Stimulated activated naive CD8-positive, alpha-beta T cell treated with anti-CD3 and anti-CD28 coated beads, Interleukin-15, Interleukin-2, amounts not matched to agents 100 U/mL and 50 U/mL, for 24 hours (primary cell): ENCODE data around the gene FANCD2.
A peak's percentile ranks its signal among the peaks of the same experiment; 100 is the strongest.
"Not testable (repeated sequence)": the region's sequence is repeated elsewhere in the genome, so short reads cannot be mapped to it uniquely, and the experiment has no call there.

ENCODE experiments used
- ATAC-seq: fragments of 150-1000 bp; cut with Tn5 transposase; one replicate; pipeline ENCODE4 v1.10.0; 2021
- DNase-seq: peaks from one replicate; pipeline ENCODE4 v3.0.0; 2021

Gene FANCD2

GRCh38 chr3:10108091-10108490 is 81.9 kb downstream of the FANCD2 start, which contains the start of gene FANCD2OS:
Gene FANCD2OS, minus strand, starts transcription at chr3:10108255. Its CDS starts 3,481 bp downstream, at chr3:10104774.
- DNase-seq (no peak), ATAC-seq (no peak)

DNA sequence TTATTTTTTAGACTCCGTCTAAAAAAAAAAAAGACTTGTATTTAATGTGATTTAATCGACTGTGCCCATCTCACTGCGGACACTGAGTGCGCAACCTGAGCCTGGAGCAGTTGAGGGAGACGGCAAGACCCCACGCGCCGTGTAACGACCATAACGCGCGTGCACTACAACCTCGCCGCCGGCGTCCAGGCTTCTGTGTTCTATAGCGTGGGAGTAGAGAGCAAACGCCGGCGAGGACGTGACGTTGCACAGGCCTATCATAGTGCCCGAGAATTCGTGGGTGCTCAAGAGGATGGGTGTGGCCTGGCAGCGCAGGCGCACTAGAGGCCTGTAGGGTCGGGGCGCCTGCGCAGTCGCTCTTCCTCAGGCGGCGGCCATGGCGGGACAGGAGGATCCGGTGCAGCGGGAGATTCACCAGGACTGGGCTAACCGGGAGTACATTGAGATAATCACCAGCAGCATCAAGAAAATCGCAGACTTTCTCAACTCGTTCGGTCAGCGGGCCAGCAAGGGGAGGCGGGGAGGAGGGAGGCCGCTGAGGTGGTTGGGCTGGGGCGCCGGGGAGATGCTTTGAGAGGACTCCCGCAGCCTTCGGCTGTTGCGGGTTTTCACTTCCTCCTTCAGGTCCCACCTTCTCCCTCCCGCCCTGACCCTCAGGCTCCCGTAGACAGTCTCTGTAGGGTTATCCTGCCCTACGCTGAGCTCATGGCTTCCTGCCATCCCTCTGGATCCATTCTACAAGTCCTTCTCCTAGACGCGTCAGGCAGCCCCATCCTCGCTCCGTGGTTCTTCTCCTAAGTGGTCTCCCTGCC is 89.3 kb downstream of the FANCD2 start, which contains the start of gene BRK1:
TSS of gene BRK1 (plus strand) at position 350 of the 812 bp plus-strand sequence. CDS start at position 377, 27 bp downstream.
- DNase-seq (peak; percentile 94), ATAC-seq (peak; percentile 99)

GRCh38 chr3:10116138-10116460 is 89.9 kb downstream of the FANCD2 start:
- ATAC-seq, result no peak
- DNase-seq, result no peak

DNA sequence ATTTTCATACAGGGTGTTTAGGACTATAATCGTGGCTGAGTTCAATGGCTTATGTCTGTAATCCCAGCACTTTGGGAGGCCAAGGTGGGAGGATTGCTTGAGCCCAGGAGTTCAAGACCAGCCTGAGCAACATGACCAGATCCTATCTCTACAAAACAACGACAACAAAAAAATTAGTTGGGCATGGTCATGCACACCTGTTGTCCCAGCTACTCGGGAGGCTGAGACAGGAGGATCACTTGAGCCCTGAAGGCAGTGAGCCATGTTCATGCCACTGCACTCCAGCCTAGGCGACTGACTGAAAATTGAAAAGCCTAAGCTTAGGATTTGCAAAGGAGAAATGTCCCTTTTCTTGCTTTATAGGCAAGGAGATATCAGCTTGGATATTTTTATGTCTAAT is 90.7 kb downstream of the FANCD2 start:
- DNase-seq (no peak), ATAC-seq (no peak)

DNA sequence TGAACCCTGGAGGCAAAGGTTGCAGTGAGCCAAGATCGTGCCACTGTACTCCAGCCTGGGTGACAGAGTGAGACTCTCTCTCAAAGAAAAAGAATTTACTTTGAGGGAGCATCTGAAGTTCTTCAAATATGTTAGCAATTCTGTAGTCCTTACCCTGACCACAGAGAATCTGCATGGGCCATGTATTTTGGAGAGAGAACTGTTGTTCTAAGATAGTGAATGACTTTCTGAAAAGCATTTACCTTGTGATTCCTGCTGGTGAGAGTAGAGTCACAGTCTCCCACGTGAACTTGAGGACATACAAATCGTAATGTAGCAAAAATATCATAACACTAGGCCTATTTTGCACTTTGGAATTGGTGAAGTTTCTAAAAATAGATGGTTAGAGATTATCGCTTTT is 93.1 kb downstream of the FANCD2 start:
- DNase-seq, result no peak
- no peak for ATAC-seq

DNA sequence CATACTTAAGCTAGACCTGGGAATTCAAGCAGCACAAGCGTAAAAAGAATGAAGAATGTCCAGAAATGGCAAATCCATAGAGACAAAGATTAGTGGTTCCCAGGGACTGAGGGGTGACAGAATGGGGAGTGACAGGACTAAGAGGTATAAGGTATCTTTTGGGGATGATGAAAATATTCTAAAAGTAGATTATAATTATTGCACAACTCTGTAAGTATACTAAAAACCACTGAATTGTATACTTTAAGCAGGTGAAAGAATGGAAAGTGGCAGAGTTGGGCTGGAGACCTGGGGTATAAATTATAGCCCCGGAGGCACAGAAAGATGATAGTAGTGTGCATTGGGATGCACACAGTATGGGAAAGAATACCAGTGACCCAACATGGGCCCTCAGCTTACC is 94.8 kb downstream of the FANCD2 start:
- no peak for DNase-seq

GRCh38 chr3:10122724-10123123 is 96.5 kb downstream of the FANCD2 start:
- ATAC-seq, result no peak
- no peak for DNase-seq

More for the DNA sequence above, 94.8 kb downstream of the FANCD2 start:
- ATAC-seq, result no peak

- ATAC-seq, DNase-seq: not testable (repeated sequence)
Observed at GRCh38 chr3:10135872-10136271, 109.6 kb downstream of the FANCD2 start.

- DNase-seq (no peak), ATAC-seq (no peak)
Observed at GRCh38 chr3:10136426-10137005, 110.3 kb downstream of the FANCD2 start.

- DNase-seq, result no peak
- ATAC-seq, result no peak
Observed at GRCh38 chr3:10137178-10137577, 110.9 kb downstream of the FANCD2 start.

GRCh38 chr3:10140996-10141546 is 114.8 kb downstream of the FANCD2 start:
- no peak for DNase-seq
- no peak for ATAC-seq

- DNase-seq (peak; percentile 18), ATAC-seq (no peak)
Observed at GRCh38 chr3:10142707-10143560, 116.7 kb downstream of the FANCD2 start.

DNA sequence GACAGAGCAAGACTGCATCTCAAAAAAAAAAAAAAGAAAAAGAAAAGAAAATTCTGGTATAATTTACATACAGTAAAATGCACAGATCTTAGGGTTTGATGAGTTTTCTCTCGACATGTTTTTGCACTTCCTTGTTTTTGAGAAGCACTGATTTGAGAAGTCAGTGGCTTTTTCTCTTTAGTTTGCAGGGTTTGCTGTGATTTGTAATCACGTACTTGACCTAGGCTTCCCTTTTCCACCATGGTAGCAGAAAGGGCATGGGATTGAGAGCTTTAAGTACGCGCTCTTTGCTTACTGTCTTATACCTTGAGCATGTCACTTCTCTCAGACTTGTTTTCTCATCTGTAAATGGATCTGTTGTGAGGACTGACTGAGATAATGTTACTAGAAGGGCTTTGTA is 119.4 kb downstream of the FANCD2 start:
- ATAC-seq, result no peak
- DNase-seq, result no peak

DNA sequence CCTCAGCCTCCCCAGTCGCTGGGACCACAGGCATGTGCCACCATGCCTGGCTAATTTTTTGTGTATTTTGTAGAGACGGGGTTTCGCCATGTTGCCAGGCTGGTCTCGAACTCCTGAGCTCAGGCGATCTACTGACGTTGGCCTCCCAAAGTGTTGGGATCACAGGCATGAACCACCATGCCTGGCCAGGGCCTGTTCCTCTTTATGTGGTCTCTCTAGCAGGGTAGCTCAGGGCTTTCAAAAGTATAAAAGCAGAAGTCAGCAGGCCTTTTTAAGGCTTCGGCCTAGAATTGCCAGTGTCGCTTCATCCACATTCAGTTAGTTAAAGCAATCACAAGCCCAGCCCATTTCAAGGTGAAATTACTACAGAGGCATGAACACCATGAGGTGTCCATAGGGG is 123.0 kb downstream of the FANCD2 start:
- DNase-seq (no peak), ATAC-seq (no peak)

DNA sequence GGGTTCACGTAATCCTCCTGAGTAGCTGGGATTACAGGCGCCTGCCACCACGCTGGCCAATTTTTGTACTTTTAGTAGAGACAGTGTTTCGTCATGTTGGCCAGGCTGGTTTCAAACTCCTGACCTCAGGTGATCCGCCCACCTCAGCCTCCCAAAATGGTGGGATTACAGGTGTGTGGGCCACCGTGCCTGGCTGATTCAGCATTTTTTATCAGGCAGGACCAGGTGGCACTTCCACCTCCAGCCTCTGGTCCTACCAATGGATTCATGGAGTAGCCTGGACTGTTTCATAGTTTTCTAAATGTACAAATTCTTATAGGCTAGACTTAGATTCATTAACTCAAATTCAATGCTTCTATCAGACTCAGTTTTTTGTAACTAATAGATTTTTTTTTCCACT is 124.8 kb downstream of the FANCD2 start:
- ATAC-seq, result no peak
- no peak for DNase-seq
